RKO (cell line): ENCODE measurements around the gene THADA.

ENCODE experiments used
- DNase-seq: peaks from one replicate; pipeline ENCODE4 v3.0.0-alpha.2; 2016; ENCODE audit warnings: low spot score

The THADA gene

DNA sequence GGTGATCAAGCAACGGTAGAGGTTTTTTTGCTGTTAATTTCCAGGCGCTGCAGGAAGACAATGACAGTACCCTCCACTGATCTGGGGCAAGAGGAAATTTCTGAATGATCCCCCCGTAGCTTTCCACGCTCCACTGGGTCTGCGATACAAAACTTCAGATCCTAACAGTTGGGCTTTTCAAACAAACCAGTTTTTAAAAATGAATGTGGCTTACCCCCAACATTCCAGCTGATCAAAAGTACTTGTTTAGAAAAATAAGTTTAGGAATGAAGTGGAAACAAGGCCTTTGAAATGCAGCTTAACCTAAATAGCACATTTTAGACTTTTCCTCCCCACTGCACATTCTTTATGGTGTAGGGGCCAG is 375.1 kb downstream of the THADA start:
- no peak for DNase-seq

DNA sequence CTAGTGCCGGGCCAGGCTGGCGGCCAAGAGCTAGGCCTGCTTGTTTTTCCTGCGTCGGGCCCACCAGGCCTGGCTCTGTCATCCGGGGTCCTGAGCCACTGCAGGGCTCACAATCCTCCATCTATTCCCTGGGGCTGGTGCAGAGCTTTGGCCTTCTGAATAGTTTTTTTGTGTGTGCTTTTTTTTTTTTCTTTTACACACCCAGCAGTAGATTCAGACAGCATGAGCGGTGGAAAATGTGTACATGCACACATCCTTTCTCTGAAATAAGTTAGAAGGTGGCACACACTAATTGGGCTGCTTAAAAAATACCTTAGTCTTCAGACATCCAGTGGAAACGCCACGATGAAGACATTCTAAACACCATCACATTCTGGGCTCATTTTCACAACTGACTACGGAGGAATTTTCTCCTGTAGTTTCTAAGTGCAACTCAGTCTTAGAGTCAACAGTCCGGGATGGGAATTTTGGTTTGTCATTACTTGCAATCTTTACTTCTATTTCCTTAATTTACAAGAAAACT is 375.5 kb downstream of the THADA start:
- DNase-seq = peak; percentile 11

DNA sequence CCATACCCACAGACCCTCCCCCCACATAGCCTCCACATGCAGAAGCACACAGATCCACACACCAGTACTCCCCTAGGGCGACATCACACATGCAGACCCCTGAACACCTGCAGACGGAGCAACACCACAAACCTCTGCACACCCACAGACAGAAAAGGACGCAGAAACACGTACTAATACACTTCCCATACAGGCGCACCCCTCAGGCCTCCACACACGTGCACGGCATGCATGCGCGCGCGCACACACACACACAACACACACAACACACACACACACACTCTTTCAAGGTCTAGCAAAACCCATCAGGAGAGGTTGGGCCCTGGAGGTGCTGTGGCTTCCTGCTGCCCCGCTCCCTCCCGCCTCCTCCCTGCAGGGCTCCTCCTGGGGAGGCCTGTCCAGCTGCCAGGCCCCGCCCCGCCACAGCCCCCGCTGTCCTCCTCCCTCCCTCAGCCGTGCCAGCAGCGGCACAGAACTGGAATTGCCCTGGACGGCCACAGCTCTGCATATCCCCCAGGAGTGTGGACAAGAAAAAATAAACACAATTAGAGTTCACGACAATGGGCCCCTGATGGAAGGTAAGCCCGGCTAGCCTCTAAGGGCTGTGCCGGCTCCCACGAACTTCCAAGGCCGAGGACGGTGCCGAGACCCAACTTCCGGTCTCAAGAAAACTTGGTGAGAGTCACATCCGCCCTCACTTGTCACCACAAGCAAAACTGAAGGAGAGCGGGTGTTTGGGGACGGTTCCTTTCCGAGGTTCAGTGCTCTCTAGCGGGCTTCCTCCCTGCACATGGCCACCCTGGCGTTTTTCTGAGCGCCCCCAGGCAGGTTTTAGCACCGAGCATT is 376.2 kb downstream of the THADA start:
- DNase-seq = peak; percentile 90

DNA sequence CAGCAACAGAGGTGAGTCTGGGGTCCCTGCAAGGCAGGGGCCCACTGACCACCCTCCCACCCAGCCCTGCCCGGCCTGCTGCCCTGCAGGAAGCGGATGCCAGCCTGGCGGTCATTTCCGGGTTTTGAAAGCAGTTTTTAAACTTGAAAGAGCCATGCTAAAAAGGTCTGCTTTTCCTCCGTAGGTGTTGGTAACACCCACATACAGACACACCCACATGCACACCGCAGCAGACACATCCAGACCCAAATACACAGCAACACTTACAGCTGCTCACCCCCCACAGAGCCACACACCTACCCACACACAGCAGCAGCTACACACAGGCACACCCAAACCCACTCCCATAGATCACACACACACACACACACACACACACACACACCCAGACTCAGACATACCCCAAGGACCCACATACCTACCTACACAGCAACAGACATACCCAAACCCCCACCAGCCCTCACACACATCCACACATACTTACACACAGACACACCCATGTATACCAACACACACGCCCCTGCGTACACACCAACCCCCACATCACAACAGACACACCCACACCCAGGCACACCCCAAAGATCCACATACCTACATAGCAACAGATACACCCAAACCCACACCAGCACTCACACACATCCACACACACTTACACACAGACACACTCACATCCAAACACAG is 377.0 kb downstream of the THADA start:
- no peak for DNase-seq

GRCh38 chr2:43218155-43218701 is 377.6 kb downstream of the THADA start:
- DNase-seq = no peak

DNA sequence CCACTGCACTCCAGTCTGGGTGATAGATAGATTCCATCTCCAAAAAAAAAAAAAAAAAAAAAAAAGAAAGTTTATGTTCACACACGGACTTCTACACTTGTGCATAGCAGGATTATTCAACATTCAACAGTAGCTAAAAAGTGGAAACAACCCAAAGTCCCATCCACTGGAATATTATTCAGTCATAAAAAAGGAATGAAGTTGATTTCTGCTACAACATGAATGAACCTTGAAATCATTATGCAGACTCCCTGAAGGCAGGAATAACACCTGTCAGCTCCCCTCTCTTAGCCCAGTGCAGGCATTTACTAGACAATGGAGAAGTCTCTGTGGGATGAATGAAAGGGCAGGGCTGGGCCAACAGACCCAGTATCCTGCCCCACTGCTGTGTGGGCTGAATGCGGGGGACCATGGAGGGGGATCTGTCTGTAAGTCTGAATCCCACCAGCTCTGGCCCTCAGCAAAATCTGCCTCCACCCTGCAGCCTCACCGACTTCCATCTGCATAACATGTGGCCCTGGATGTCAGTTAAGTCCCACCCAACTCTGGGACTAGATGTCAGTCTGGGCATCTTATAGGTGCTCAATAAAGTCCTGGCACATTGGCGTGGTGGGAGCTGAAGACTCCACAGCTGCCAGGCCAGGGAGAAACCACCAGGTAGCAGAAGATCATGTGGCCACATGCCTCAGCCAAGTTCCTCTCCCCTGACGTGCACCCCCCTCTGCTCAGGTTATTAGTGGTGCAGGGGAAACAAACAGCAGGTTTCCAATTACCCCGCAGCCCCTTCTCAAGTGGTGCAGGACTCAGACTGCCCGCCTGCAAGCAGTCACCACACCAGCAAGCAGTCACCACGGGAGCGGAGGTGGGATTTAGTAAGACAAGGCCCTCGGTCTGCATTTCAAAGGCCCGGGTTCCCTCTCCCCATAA is 378.3 kb downstream of the THADA start:
- DNase-seq = no peak

GRCh38 chr2:43216629-43217028 is 379.2 kb downstream of the THADA start:
- DNase-seq = no peak

GRCh38 chr2:43215673-43216255 is 380.1 kb downstream of the THADA start:
- no peak for DNase-seq

GRCh38 chr2:43214253-43214652 is 381.6 kb downstream of the THADA start:
- no peak for DNase-seq

- no peak for DNase-seq
These were observed 382.9 kb downstream of the THADA start for GRCh38 chr2:43212931-43213330.

GRCh38 chr2:43212216-43212835 is 383.5 kb downstream of the THADA start:
- no peak for DNase-seq

DNA sequence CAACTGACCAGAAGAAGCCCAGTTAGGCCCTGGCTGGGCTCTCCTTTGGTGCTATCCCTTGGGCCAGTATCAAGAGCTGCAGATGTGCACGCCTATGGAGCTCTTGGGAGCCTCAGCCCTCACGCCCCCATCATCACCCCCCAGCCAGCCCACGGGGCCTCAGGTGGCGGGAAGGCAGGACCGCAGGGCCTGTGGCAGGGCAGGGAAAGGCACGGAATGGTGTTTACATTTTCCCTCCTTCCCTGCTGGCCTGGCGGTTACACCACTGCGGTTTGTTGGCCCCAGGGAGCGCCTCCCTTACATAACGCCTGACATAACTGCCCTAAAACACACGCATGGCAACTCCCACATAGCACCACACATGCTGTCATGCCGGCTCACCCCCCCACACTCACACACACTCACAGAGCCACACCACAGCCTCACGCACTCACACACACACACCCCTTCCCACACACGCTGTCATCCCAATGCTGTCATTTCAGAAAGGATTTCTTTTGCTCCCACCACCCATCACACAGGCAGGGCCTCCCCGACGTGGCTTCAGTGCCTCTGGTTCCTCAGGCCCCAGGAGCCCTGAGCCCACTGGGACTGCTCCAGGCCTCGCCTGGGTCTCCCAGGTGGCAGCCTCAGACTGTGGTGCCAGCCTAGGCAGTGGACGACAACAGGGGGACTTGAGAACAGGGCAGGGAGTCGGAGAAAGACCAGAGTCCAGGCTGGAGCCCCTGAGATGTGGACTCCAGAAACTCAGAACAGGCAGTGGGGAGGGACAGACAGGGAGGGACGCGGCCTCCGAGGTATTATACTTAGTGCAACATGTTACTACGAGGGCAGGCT is 385.2 kb downstream of the THADA start:
- DNase-seq = no peak

DNA sequence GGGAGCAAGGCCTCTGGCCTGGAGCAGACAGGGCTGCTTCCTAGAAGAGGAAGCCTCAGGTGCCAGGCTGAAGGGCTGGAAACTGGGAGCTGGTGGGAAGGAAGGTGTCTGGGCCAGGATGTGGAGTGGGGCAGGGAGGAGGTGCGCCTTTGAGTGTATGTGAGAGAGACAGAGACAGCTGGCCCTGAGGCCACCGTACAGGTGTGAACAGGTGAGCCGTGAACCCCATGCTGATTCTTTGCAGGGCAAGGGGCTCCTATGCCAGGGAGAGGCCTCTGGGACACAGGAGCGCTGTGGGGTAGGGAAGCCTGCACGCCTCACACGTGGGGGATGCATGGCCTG is 385.7 kb downstream of the THADA start:
- DNase-seq = no peak

GRCh38 chr2:43209204-43209717 is 386.6 kb downstream of the THADA start:
- no peak for DNase-seq

DNA sequence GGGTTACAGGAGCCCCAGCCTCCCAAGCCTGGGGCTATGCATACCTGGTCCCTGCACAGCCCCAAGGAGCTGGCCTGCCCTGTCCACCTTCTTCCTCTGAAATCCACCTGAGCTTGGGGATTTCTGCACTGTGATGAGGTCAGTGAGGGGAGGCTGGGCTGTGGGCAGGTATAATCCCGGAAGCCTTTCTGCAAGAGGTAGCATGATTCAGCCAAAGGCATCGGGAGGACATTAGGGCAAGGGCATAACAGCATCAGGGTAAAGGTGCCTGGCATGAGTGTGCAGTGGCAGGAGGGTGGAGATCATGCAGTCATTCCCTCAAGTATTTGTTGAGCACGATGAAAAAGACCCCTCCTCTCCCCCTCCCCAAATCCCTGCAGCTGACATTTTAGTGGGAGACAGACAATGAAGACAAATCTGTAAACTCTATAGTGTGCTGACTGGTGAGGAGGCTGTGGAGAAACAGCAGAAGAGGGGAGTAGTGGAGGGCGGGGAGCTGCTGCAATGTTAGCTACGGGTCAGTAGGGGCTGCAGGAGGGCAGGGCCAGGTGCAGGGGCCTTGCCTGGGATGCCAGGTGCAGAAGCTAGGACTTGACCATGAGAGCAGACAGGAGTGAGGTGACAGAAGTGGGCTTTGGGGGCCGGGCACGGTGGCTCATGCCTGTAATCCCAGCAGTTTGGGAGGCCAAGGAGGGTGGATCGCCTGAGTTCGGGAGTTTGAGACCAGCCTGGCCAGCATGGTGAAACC is 388.1 kb downstream of the THADA start:
- no peak for DNase-seq

DNA sequence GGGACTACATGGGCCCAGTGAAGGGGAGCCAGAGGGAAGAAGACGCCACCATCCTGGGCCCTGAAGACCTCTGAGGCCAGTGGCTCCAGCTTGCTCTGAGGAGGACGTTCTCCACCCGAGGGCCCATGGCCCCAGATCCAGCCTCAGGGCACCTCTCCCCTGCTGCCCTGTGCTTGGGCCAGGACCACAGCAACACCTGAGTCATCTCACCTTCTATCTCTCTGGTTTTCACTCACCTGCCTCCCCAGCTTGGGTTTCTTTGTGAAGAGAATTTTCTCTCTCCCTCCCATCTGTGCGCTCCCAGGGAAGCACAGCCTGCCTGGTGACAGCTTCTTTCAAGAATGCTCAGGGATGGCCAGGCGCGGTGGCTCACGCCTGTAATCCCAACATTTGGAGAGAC is 389.2 kb downstream of the THADA start:
- DNase-seq = no peak

- DNase-seq = no peak
These were observed 392.5 kb downstream of the THADA start for GRCh38 chr2:43203373-43203772.

DNA sequence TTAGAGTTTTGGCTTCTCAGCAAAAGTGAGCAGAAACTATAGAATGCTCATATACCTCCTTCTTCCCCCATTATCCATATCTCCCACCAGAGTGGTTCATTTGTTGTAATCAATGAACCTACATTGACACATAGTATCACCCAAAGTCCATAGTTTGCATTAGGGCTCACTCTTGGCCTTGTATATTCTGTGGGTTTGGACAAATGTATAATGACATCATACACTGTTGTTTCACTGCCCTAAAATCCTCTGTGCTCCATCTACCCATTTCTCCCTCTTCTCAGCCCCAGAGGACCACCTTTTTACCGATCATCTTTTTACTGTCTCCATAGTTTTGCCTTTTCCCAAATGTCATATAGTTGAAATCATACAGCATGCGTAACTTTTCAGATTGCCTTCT is 393.5 kb downstream of the THADA start:
- no peak for DNase-seq

DNA sequence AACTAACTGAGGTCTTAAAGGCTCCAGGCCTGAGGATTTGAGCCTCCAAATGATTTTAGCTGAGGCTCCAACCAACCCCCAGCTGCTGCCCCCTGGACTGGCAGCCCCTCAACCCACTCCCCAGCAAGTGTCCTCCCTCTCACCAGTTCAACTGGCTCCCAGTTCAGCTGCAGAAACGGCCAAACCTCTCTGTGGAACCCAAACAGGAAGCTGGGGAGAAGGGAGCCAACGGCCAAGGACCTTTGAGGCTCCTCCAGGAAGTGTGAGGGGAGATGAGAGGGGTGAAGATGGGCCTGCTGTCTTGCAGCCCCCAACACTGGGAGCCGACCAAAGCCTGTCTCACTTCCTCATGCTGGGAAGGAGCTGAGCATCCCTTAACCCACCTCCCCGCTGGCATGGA is 394.3 kb downstream of the THADA start:
- DNase-seq = no peak
